ENCODE measurements around the gene STAG3. TPM values are rescaled to one million over a fixed set of nuclear protein-coding genes. Genes with fewer than 3 reads are reported as not detected.
"Not testable (repeated sequence)": the region's sequence is repeated elsewhere in the genome, so short reads cannot be mapped to it uniquely, and the experiment has no call there.

The STAG3 gene
- total RNA-seq, 1 donor from 2014 or later, result 0.57 TPM

DNA sequence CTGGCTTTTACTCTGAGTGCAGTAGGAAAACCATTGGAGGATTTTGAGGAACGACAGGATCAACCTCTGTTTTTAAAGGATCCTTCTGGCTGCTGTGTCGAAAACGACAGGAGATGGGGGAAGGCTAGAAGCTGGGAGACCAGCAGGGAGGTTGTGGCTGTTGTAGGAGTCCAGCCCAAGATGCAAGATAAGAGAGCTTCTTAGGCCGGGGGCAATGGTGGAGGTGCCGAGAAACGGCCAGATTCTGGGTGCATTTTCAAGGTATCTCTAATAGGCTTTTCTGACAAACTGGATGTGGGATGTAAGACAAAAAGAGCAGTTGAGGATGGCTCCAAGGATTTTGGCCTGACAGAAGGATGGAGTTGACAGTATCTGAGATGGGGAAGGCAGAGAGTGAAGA is 31.8 kb downstream of the STAG3 start:
- no peaks in the 10 kb centered on the region for H3K4me1 Mint-ChIP-seq (ENCODE audit: low read depth)
- H3K4me3 Mint-ChIP-seq (ENCODE audit: unreplicated experiment), result no peak overlapping the region

DNA sequence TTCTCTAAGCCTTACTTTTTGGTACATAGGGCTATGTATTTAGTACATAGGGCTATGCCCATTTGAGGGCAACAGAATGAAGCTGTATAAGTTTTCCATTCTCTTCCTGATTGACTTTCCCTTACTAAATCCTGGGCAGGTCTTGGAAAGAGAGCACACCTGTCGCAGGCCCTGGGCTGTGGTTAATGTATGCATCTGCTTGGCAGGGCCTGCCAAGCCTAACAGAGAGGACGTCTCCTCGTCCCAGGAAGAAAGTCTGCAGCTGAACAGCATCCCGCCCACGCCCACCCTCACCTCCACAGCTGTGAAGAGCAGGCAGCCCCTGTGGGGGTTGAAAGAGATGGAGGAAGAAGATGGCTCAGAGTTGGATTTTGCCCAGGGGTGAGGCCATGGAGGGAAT is 33.1 kb downstream of the STAG3 start:
- H3K36me3 Mint-ChIP-seq (ENCODE audit: low read depth), result no peaks in the 10 kb centered on the region
- no peak overlapping the region for H3K27ac Mint-ChIP-seq (ENCODE audit: unreplicated experiment)
- H3K4me3 Mint-ChIP-seq (ENCODE audit: unreplicated experiment), result no peak overlapping the region
- H3K27me3 Mint-ChIP-seq (ENCODE audit: low read depth), result peaks cover 22% of the 10 kb centered on the region
- no peak for DNase-seq (ENCODE audit: low spot score)
- no peaks in the 10 kb centered on the region for H3K9me3 Mint-ChIP-seq (ENCODE audit: low read depth)
- no peaks in the 10 kb centered on the region for H3K4me1 Mint-ChIP-seq (ENCODE audit: low read depth)
- TF ChIP-seq, protein P1, sequence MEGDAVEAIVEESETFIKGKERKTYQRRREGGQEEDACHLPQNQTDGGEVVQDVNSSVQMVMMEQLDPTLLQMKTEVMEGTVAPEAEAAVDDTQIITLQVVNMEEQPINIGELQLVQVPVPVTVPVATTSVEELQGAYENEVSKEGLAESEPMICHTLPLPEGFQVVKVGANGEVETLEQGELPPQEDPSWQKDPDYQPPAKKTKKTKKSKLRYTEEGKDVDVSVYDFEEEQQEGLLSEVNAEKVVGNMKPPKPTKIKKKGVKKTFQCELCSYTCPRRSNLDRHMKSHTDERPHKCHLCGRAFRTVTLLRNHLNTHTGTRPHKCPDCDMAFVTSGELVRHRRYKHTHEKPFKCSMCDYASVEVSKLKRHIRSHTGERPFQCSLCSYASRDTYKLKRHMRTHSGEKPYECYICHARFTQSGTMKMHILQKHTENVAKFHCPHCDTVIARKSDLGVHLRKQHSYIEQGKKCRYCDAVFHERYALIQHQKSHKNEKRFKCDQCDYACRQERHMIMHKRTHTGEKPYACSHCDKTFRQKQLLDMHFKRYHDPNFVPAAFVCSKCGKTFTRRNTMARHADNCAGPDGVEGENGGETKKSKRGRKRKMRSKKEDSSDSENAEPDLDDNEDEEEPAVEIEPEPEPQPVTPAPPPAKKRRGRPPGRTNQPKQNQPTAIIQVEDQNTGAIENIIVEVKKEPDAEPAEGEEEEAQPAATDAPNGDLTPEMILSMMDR (IDR thresholded peaks at IDR 0.05), result no peak

More for the DNA sequence above, 31.8 kb downstream of the STAG3 start:
- Mint-ChIP-seq H3K9me3 (ENCODE audit: low read depth) (no peaks in the 10 kb centered on the region), H3K27ac (ENCODE audit: unreplicated experiment) (no peak overlapping the region), H3K36me3 (ENCODE audit: low read depth) (no peaks in the 10 kb centered on the region), H3K27me3 (ENCODE audit: low read depth) (peaks cover 22% of the 10 kb centered on the region)
- TF ChIP-seq, protein P1 (IDR thresholded peaks at IDR 0.05), result no peak
- no peak for DNase-seq (ENCODE audit: low spot score)

DNA sequence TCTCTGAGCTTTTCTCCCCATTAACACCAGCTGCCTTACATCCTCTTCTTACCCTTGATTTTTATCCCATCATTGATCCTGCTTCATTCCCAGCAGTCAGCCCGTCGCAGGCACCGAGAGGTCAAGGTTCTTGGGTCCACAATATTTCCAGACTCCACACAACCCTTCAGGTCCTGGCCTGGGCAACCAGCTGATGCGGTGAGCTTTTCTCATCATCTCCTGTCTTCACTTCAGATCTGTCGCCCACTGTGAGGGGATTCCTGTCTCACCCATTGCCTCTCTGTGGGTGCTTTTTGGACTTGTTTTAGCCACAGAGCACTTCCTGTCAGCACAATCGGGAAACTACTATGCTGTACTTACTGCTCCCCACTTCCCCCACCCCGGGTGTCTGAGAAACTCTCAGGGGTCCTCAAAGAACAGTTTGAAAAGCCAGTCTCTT is 33.6 kb downstream of the STAG3 start:
- Mint-ChIP-seq H3K36me3 (ENCODE audit: low read depth) (no peaks in the 10 kb centered on the region), H3K4me1 (ENCODE audit: low read depth) (no peaks in the 10 kb centered on the region), H3K27me3 (ENCODE audit: low read depth) (peaks cover 22% of the 10 kb centered on the region), H3K9me3 (ENCODE audit: low read depth) (no peaks in the 10 kb centered on the region), H3K27ac (ENCODE audit: unreplicated experiment) (no peak overlapping the region), H3K4me3 (ENCODE audit: unreplicated experiment) (no peak overlapping the region)
- TF ChIP-seq, protein P1 (IDR thresholded peaks at IDR 0.05), result no peak
- no peak for DNase-seq (ENCODE audit: low spot score)

DNA sequence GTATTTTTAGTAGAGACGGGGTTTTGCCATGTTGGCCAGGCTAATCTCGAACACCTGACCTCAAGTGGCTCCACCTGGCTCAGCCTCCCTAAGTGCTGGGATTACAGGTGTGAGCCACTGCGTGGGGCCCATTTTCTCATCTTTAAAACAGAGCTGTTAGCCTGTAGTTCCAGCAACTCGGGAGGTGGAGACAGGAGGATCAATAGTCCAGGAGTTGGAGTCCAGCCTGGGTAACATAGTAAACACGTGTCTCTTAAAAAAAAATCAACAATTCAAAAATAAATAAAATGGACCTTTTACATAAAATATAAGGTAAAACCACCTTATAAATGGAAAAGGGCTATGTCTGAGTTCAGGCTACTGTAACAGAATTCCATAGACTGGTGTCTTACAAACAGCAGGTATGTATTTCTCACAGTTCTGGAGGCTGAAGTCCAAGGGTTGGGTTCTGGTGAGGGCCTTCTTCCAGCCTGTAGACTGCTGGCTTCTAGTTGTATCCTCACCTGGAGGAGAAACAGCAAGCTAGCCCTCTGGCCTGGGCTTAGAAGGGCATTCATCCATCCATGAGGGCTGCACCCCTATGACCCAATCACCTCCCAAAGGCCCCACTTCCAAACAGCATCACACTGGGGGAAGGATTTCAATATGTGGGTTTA is 35.0 kb downstream of the STAG3 start:
- H3K27me3 Mint-ChIP-seq (ENCODE audit: low read depth), result peaks cover 13% of the 10 kb centered on the region
- TF ChIP-seq, protein P1 (IDR thresholded peaks at IDR 0.05), result no peak
- DNase-seq (ENCODE audit: low spot score), result no peak
- peaks cover 4% of the 10 kb centered on the region for H3K4me1 Mint-ChIP-seq (ENCODE audit: low read depth)
- no peaks in the 10 kb centered on the region for H3K9me3 Mint-ChIP-seq (ENCODE audit: low read depth)
- H3K27ac Mint-ChIP-seq (ENCODE audit: unreplicated experiment), result no peak overlapping the region
- H3K36me3 Mint-ChIP-seq (ENCODE audit: low read depth), result no peaks in the 10 kb centered on the region
- H3K4me3 Mint-ChIP-seq (ENCODE audit: unreplicated experiment), result no peak overlapping the region

DNA sequence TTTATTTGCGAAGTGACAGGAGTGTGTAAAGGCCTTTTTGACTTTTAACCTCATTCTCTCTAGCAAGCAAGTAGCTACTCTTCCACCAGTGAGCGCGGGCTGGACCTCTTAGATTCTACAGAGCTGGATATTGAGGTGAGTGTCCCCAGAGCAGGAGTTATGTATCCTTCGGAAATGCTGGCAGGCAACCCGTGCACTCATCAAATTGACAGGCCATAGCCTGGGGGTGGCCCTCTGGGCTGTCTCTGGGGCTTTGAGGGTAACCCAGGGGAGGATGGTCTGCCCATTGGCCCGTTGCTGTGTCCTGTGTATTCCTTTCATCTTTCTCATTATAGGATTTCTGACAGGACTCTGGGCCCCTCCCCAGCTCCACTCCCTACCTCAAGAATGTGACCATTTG is 36.0 kb downstream of the STAG3 start:
- H3K4me3 Mint-ChIP-seq (ENCODE audit: unreplicated experiment), result no peak overlapping the region
- TF ChIP-seq, protein P1 (IDR thresholded peaks at IDR 0.05), result no peak
- H3K4me1 Mint-ChIP-seq (ENCODE audit: low read depth), result peaks cover 4% of the 10 kb centered on the region
- H3K9me3 Mint-ChIP-seq (ENCODE audit: low read depth), result no peaks in the 10 kb centered on the region
- no peak overlapping the region for H3K27ac Mint-ChIP-seq (ENCODE audit: unreplicated experiment)
- no peaks in the 10 kb centered on the region for H3K36me3 Mint-ChIP-seq (ENCODE audit: low read depth)
- peaks cover 13% of the 10 kb centered on the region for H3K27me3 Mint-ChIP-seq (ENCODE audit: low read depth)
- no peak for DNase-seq (ENCODE audit: low spot score)

DNA sequence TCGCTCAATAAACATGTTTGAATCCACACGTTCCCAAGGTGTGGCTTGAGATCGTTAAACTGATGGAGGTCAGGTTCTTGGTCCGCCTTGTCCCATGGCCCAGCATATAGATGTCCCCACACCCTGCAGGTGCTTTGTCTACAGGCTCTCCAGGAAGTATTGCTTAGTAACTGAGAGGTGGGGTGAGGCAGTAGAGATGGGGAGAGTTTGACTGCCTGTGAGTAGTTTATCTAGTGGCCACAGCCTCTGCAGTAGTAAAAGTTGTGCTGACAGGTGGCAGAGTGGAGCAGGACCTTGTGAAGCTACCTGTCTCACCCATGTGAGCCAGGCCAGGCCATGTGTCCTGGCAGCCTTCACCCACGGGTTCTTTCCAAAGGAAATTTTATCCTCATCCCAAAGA is 36.6 kb downstream of the STAG3 start:
- peaks cover 12% of the 10 kb centered on the region for H3K27me3 Mint-ChIP-seq (ENCODE audit: low read depth)
- H3K4me3 Mint-ChIP-seq (ENCODE audit: unreplicated experiment); H3K4me1 Mint-ChIP-seq (ENCODE audit: low read depth); H3K9me3 Mint-ChIP-seq (ENCODE audit: low read depth); H3K27ac Mint-ChIP-seq (ENCODE audit: unreplicated experiment); DNase-seq (ENCODE audit: low spot score); H3K36me3 Mint-ChIP-seq (ENCODE audit: low read depth): not testable (repeated sequence)
